ENCODE data around the gene CASKIN1. TPM values are rescaled to one million over a fixed set of nuclear protein-coding genes. Genes with fewer than 3 reads are reported as not detected.

CASKIN1 gene
- polyA plus RNA-seq, 2 of the 4 experiments (the other 2 are of a cell fraction), result 0.27 to 0.87 TPM

- H3K4me3 ChIP-seq, result no peak overlapping the region
- no peak for FAIRE-seq
- H3K27ac ChIP-seq, result no peak overlapping the region
- no peak for ATAC-seq
- ChIA-PET POLR2A (interaction anchor here (2.8 kb wide), 1 partner anchor 18 kb away, joined by 16 read pairs; the partner anchor contains the start of gene TRAF7), CTCF (interaction anchor here (0.7 to 2.7 kb wide), 2 partner anchors 22 to 126 kb away, joined by 3 to 11 read pairs; partner anchors contain the start of genes NTHL1 and TSC2)
- no peaks in the 10 kb centered on the region for H3K4me1 ChIP-seq
- TF ChIP-seq MAZ (IDR thresholded peaks at IDR 0.05; ENCODE audit: borderline replicate concordance, low read depth, low read length) (no peak), EHF (CRISPR knock-in tag; IDR thresholded peaks at IDR 0.05) (no peak), ATOH8 (CRISPR knock-in tag; IDR thresholded peaks at IDR 0.05; ENCODE audit: low read depth) (no peak), HOXA7 (CRISPR knock-in tag; IDR thresholded peaks at IDR 0.05) (no peak), KDM1A (IDR thresholded peaks at IDR 0.05; ENCODE audit: low read depth) (no peak), ESRRA (IDR thresholded peaks at IDR 0.05; ENCODE audit: borderline replicate concordance, low read length) (no peak), SMC3 (IDR thresholded peaks at IDR 0.05) (no peak), HEYL (CRISPR knock-in tag; IDR thresholded peaks at IDR 0.05) (no peak), KDM5A (IDR thresholded peaks at IDR 0.05) (no peak), PHF8 (IDR thresholded peaks at IDR 0.05; ENCODE audit: borderline replicate concordance, low read depth) (no peak), POLR2AphosphoS2 (conservative IDR thresholded peaks at IDR 0.05; ENCODE audit: low read length) (no peak), USF2 (IDR thresholded peaks at IDR 0.05) (no peak), FOSL2 (IDR thresholded peaks at IDR 0.05) (no peak), FOSL2 (CRISPR knock-in tag; IDR thresholded peaks at IDR 0.05) (no peak), SREBF2 (IDR thresholded peaks at IDR 0.05) (no peak), MAFK (IDR thresholded peaks at IDR 0.05; ENCODE audit: partially characterized antibody) (no peak)
- TF ChIP-seq, protein P1, sequence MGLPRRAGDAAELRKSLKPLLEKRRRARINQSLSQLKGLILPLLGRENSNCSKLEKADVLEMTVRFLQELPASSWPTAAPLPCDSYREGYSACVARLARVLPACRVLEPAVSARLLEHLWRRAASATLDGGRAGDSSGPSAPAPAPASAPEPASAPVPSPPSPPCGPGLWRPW (IDR thresholded peaks at IDR 0.05), result no peak
- TF ChIP-seq, protein P2, sequence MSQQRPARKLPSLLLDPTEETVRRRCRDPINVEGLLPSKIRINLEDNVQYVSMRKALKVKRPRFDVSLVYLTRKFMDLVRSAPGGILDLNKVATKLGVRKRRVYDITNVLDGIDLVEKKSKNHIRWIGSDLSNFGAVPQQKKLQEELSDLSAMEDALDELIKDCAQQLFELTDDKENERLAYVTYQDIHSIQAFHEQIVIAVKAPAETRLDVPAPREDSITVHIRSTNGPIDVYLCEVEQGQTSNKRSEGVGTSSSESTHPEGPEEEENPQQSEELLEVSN (IDR thresholded peaks at IDR 0.05; ENCODE audit: borderline replicate concordance, low read depth), result no peak
- TF ChIP-seq, protein P3, sequence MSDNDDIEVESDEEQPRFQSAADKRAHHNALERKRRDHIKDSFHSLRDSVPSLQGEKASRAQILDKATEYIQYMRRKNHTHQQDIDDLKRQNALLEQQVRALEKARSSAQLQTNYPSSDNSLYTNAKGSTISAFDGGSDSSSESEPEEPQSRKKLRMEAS (IDR thresholded peaks at IDR 0.05), result no peak
- TF ChIP-seq, protein P4, sequence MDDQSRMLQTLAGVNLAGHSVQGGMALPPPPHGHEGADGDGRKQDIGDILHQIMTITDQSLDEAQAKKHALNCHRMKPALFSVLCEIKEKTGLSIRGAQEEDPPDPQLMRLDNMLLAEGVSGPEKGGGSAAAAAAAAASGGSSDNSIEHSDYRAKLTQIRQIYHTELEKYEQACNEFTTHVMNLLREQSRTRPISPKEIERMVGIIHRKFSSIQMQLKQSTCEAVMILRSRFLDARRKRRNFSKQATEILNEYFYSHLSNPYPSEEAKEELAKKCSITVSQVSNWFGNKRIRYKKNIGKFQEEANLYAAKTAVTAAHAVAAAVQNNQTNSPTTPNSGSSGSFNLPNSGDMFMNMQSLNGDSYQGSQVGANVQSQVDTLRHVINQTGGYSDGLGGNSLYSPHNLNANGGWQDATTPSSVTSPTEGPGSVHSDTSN (IDR thresholded peaks at IDR 0.05), result no peak
- no peak for DNase-seq (ENCODE audit: low read depth in 1 of 2, low spot score in 1 of 2)
- H3K9me3 ChIP-seq, result no peaks in the 10 kb centered on the region
- H3K4me2 ChIP-seq, result no peak overlapping the region
- 95% methylated on average over 14 of the region's 14 CpGs for WGBS (ENCODE audit: missing lambda C conversion rate)
Measured at GRCh38 chr16:2173366-2173765, 23.0 kb downstream of the CASKIN1 start.

DNA sequence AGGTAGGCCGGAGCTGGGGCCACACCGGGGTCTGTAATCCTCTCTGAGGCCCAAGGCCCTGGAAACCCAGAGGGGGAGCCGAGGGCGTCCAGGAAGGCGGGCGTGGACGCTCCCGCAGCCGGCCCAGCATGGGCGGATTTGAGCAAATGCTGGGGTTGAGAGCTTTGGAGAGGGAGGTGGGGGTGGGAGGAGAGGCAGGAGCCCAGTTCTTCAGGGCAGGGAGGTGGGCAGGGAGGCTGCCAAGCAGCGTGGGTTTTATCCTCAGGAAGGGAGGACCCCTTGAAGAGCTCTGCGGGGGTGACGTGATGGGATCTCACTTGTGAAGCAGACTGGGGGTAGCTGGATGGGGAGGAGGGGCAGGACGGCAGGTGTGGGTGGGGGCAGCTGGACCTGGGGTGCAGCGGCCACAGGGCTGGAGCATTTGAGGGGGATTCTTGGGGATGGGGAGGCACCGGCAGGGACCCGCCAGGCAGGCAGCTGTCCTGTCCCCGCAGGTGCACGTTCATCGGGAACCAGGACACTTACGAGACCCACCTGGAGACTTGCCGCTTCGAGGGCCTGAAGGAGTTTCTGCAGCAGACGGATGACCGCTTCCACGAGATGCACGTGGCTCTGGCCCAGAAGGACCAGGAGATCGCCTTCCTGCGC, 23.6 kb downstream of the CASKIN1 start:
- ATAC-seq (no peak), FAIRE-seq (no peak), DNase-seq (ENCODE audit: low read depth in 1 of 2, low spot score in 1 of 2) (no peak)
- TF ChIP-seq POLR2A (IDR thresholded peaks at IDR 0.05; ENCODE audit: low read length) (no peak), KDM5A (IDR thresholded peaks at IDR 0.05) (no peak)
- TF ChIP-seq, protein P5, sequence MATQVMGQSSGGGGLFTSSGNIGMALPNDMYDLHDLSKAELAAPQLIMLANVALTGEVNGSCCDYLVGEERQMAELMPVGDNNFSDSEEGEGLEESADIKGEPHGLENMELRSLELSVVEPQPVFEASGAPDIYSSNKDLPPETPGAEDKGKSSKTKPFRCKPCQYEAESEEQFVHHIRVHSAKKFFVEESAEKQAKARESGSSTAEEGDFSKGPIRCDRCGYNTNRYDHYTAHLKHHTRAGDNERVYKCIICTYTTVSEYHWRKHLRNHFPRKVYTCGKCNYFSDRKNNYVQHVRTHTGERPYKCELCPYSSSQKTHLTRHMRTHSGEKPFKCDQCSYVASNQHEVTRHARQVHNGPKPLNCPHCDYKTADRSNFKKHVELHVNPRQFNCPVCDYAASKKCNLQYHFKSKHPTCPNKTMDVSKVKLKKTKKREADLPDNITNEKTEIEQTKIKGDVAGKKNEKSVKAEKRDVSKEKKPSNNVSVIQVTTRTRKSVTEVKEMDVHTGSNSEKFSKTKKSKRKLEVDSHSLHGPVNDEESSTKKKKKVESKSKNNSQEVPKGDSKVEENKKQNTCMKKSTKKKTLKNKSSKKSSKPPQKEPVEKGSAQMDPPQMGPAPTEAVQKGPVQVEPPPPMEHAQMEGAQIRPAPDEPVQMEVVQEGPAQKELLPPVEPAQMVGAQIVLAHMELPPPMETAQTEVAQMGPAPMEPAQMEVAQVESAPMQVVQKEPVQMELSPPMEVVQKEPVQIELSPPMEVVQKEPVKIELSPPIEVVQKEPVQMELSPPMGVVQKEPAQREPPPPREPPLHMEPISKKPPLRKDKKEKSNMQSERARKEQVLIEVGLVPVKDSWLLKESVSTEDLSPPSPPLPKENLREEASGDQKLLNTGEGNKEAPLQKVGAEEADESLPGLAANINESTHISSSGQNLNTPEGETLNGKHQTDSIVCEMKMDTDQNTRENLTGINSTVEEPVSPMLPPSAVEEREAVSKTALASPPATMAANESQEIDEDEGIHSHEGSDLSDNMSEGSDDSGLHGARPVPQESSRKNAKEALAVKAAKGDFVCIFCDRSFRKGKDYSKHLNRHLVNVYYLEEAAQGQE (IDR thresholded peaks at IDR 0.05), result no peak
- Histone ChIP-seq H3K4me2 (no peak overlapping the region), H3K9me3 (no peaks in the 10 kb centered on the region), H3K4me3 (no peak overlapping the region), H3K27ac (no peak overlapping the region), H3K4me1 (no peaks in the 10 kb centered on the region)
- 95% methylated on average over 28 of the region's 29 CpGs for WGBS (ENCODE audit: missing lambda C conversion rate)
- ChIA-PET POLR2A (interaction anchor here (2.8 kb wide), 1 partner anchor 17 kb away, joined by 16 read pairs; the partner anchor contains the start of gene TRAF7), CTCF (interaction anchor here (0.7 to 2.7 kb wide), 2 partner anchors 22 to 125 kb away, joined by 3 to 11 read pairs; partner anchors contain the start of genes NTHL1 and TSC2)
